Measurements from ENCODE around the gene ABLIM1.

- TF ChIP-seq SMAD4 (CRISPR knock-in tag; IDR thresholded peaks at IDR 0.05): no peak
- no peak for TF ChIP-seq E2F1 (CRISPR knock-in tag; IDR thresholded peaks at IDR 0.05)
- no peak for TF ChIP-seq CTCF (IDR thresholded peaks at IDR 0.05)
- TF ChIP-seq HMGXB4 (CRISPR knock-in tag; IDR thresholded peaks at IDR 0.05): no peak
- no peak for TF ChIP-seq CBFB (CRISPR knock-in tag; IDR thresholded peaks at IDR 0.05; ENCODE audit: low read depth)
Measured at GRCh38 chr10:114573330-114574045, 84.6 kb downstream of the ABLIM1 start.
